HepG2 (cell line): ENCODE data around the gene QSOX2. TPM values are rescaled to one million over a fixed set of nuclear protein-coding genes. Genes with fewer than 3 reads are reported as not detected.

ENCODE experiments used
- ATAC-seq: fragments of 200-7000 bp; cut with Tn5 transposase; 3 replicates; pipeline ENCODE4 v1.9.1; 2020; ENCODE audit warnings: mild to moderate bottlenecking, moderate library complexity
- BruUV-seq: library from RNA; stranded (reverse); fragments of 400-500 nt; replicated peaks from 2 replicates; lab custom pipeline; 2021; lab: Mats Ljungman, UMichigan
- CTCF ChIA-PET: fragments of 300-600 bp; formaldehyde crosslinking; extraction: SDS; loops from one replicate; lab custom pipeline; 2021; ENCODE audit warnings: low total read pairs, inconsistent platforms, low intra/inter-chr PET ratio; lab: Yijun Ruan, JAX
- POLR2A ChIA-PET: fragments of 350-600 bp; sonication (Branson Sonifier 250); formaldehyde crosslinking; loops from one replicate; lab custom pipeline; 2020; ENCODE audit warnings: antibody characterized with exemption, inconsistent platforms; lab: Yijun Ruan, JAX
- DNase-seq: peaks from one replicate; pipeline ENCODE4 v3.0.0-alpha.2; 2015; ENCODE audit warnings: low spot score
- FAIRE-seq: peaks from 3 replicates; lab custom pipeline; 2011; peaks lifted over from hg19 to GRCh38; lab: Jason Lieb, UNC
- H2AFZ ChIP-seq: one replicate; pipeline ENCODE4 v1.6.1; 2011; ENCODE audit warnings: low read length, inconsistent platforms
- H3K27ac ChIP-seq: fragments of 300-600 bp; 3 replicates; pipeline ENCODE4 v1.8.0; 2011; ENCODE audit warnings: mixed run types, mild to moderate bottlenecking, mixed read lengths, low read length, inconsistent platforms; ENCODE audit not compliant: insufficient read depth; ENCODE audit errors: extremely low read length
- H3K27me3 ChIP-seq, 2 experiments: fragments of 200-600 bp in 1 of 2; 2 replicates in 1 of 2; 3 replicates in 1 of 2; pipeline versions ENCODE4 v1.6.0 to v1.8.0; 2011; ENCODE audit warnings: low read length in 2 of 2, mild to moderate bottlenecking in 2 of 2, moderate library complexity in 2 of 2, inconsistent platforms in 1 of 2; ENCODE audit not compliant: insufficient read depth in 2 of 2, control insufficient read depth in 1 of 2
- H3K36me3 ChIP-seq, 2 experiments: fragments of 200-600 bp in 1 of 2; replicated peaks in 1 of 2; 2 replicates in 1 of 2; 3 replicates in 1 of 2; pipeline versions ENCODE4 v1.5.1 to v1.8.0; 2011; ENCODE audit warnings: low read length in 2 of 2, inconsistent platforms in 1 of 2; ENCODE audit not compliant: insufficient read depth in 2 of 2, control insufficient read depth in 1 of 2
- H3K4me1 ChIP-seq: 2 replicates; pipeline ENCODE4 v1.5.1; 2012; ENCODE audit warnings: low read length, inconsistent platforms; ENCODE audit not compliant: insufficient read depth
- H3K4me2 ChIP-seq: 2 replicates; pipeline ENCODE4 v1.6.0; 2011; ENCODE audit warnings: low read depth, low read length, inconsistent platforms
- H3K4me3 ChIP-seq, 3 experiments: fragments of 200-600 bp in 1 of 3; sonication (generic), shearing (Covaris generic) in 1 of 3; replicated peaks in 1 of 3; 2 replicates each; pipeline ENCODE4 v1.5.1; 2011 to 2016; ENCODE audit warnings: low read length in 3 of 3, inconsistent platforms in 2 of 3, low read depth in 2 of 3, mild to moderate bottlenecking in 2 of 3, control low read depth in 1 of 3, mixed read lengths in 1 of 3; ENCODE audit not compliant: insufficient read depth in 1 of 3
- H3K79me2 ChIP-seq: one replicate; pipeline ENCODE4 v1.6.1; 2011; ENCODE audit warnings: low read length, inconsistent platforms; ENCODE audit not compliant: insufficient read depth
- H3K9ac ChIP-seq: 2 replicates; pipeline ENCODE4 v1.6.0; 2011; ENCODE audit warnings: mild to moderate bottlenecking, low read depth, low read length, inconsistent platforms; ENCODE audit not compliant: insufficient read depth
- H3K9me3 ChIP-seq: 2 replicates; pipeline ENCODE4 v1.5.1; 2012; ENCODE audit warnings: mild to moderate bottlenecking, low read length
- H4K20me1 ChIP-seq: 2 replicates; pipeline ENCODE4 v1.6.0; 2011; ENCODE audit warnings: inconsistent platforms, mild to moderate bottlenecking, low read length, moderate library complexity; ENCODE audit not compliant: insufficient read depth
- HCFC1 ChIP-seq: fragments of 150-350 bp; IDR thresholded peaks from 2 replicates; pipeline ENCODE4 v1.6.1; 2014; ENCODE audit warnings: low read depth, low read length
- IRX3 ChIP-seq: sonication (generic); formaldehyde crosslinking; IDR thresholded peaks from 2 replicates; pipeline ENCODE4 v1.8.1; 2023; ENCODE audit warnings: mild to moderate bottlenecking, low read depth, missing genetic modification reagents, borderline replicate concordance
- ZC3H4 ChIP-seq: sonication (generic); formaldehyde crosslinking; IDR thresholded peaks from 2 replicates; pipeline ENCODE4 v1.4.0; 2020; ENCODE audit warnings: missing genetic modification reagents, borderline replicate concordance
- ZNF577 ChIP-seq: sonication (generic); formaldehyde crosslinking; IDR thresholded peaks from 2 replicates; pipeline ENCODE4 v1.4.0; 2020; ENCODE audit warnings: mild to moderate bottlenecking, low read depth, missing genetic modification reagents, borderline replicate concordance
- ZZZ3 ChIP-seq: sonication (generic); formaldehyde crosslinking; IDR thresholded peaks from 2 replicates; pipeline ENCODE4 v1.4.0; 2020; ENCODE audit warnings: missing genetic modification reagents, mild to moderate bottlenecking, borderline replicate concordance
- WGBS: methylation state at CpG from one replicate; pipeline ENCODE4 v1.1.6; 2017; ENCODE audit warnings: low lambda C conversion rate; 5-methylcytosine and 5-hydroxymethylcytosine counted together
- in situ Hi-C: cut with HindIII; loops from 2 replicates; pipeline ENCODE4 v1.10.0; 2017; ENCODE audit warnings: low pct_unique_long_range_greater_than_20kb; ENCODE audit not compliant: extremely low pct_ligation_motif_present
- intact Hi-C: fragments of 100-400 bp; cut with micrococcal nuclease; formaldehyde crosslinking; loops from one replicate; pipeline ENCODE4 v1.10.0; 2022; ENCODE audit not compliant: unreplicated experiment
- polyA plus RNA-seq, 8 experiments: library from polyadenylated mRNA; depleted of rRNA in 3 of 8; stranded (reverse) in 7 of 8; unstranded in 1 of 8; fragments of >200 nt; fragmentation: Illumina TruSeq in 4 of 8; extraction: Trizol in 4 of 8; gene quantifications; 2 replicates each; pipeline versions ENCODE4 v1.2.1 to v1.2.3, GENCODE V29; 2011 to 2016; ENCODE audit warnings: low read depth in 4 of 8, missing spikeins in 1 of 8, mixed read lengths in 1 of 8; ENCODE audit not compliant: insufficient read depth in 1 of 8
- total RNA-seq, 5 experiments: library from RNA; depleted of rRNA; stranded (reverse); fragments of >200 nt; fragmentation: Illumina TruSeq; extraction: Trizol; gene quantifications; 2 replicates each; pipeline ENCODE4 v1.2.3, GENCODE V29; 2016; ENCODE audit warnings: low read depth in 1 of 5
- TF ChIP-seq, protein P1 (sequence below): sonication (generic); formaldehyde crosslinking; IDR thresholded peaks from 2 replicates; pipeline ENCODE4 v1.4.0; 2020; ENCODE audit warnings: missing genetic modification reagents
- TF ChIP-seq, protein P2 (sequence below): IDR thresholded peaks from 2 replicates; pipeline ENCODE4 v1.6.1; 2016; ENCODE audit warnings: missing compliant biosample characterization, missing genetic modification reagents, borderline replicate concordance

Gene QSOX2
- total and polyA plus RNA-seq, 2 of the 13 experiments (the other 11 are each of a cell fraction or from before 2014, with no cell fraction given) = 27.1 to 42.1 TPM

DNA sequence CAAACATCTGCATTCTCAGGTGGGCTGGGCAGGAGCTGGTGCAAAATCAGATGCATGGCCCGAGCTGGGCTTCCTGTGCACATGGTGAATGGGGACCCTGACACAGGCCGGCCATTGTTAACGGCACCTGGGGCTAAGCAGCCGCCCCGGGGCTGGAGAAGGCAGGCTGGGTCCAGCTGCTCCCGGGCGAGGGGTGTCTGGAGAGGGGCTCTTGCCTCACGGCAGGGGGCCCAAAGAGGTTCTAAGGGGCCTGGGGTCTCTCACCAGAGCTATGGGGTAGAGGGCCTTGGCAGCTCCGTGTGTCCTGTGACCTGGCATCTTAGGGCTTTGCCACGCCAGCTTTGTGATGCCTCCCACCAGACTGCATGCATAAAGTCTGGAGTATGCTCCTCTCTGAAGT, 5.1 kb upstream of the QSOX2 start:
- H3K27me3 ChIP-seq = peaks cover 16 to 85% of the 10 kb centered on the region in 2 experiments
- H3K4me2 ChIP-seq = peak overlapping the region; percentile 43
- ATAC-seq (no peak), FAIRE-seq (no peak), DNase-seq (no peak)
- TF ChIP-seq, protein P1, sequence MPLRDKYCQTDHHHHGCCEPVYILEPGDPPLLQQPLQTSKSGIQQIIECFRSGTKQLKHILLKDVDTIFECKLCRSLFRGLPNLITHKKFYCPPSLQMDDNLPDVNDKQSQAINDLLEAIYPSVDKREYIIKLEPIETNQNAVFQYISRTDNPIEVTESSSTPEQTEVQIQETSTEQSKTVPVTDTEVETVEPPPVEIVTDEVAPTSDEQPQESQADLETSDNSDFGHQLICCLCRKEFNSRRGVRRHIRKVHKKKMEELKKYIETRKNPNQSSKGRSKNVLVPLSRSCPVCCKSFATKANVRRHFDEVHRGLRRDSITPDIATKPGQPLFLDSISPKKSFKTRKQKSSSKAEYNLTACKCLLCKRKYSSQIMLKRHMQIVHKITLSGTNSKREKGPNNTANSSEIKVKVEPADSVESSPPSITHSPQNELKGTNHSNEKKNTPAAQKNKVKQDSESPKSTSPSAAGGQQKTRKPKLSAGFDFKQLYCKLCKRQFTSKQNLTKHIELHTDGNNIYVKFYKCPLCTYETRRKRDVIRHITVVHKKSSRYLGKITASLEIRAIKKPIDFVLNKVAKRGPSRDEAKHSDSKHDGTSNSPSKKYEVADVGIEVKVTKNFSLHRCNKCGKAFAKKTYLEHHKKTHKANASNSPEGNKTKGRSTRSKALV = 0 out of 2 replicates have a peak, but pooled peaks have one; percentile 6
- 0 out of 2 replicates have a peak, but pooled peaks have one; percentile 16 for TF ChIP-seq ZZZ3 (CRISPR knock-in tag)
- TF ChIP-seq ZNF577 (CRISPR knock-in tag) = no peak
- TF ChIP-seq ZC3H4 (CRISPR knock-in tag) = no peak
- no peak for TF ChIP-seq IRX3 (CRISPR knock-in tag)
- TF ChIP-seq, protein P2, sequence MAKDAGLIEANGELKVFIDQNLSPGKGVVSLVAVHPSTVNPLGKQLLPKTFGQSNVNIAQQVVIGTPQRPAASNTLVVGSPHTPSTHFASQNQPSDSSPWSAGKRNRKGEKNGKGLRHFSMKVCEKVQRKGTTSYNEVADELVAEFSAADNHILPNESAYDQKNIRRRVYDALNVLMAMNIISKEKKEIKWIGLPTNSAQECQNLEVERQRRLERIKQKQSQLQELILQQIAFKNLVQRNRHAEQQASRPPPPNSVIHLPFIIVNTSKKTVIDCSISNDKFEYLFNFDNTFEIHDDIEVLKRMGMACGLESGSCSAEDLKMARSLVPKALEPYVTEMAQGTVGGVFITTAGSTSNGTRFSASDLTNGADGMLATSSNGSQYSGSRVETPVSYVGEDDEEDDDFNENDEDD (CRISPR knock-in tag) = no peak
- TF ChIP-seq HCFC1 = no peak
- intact Hi-C loops (no loop called here), in situ Hi-C loops (loop anchor here (25.0 kb wide), 1 partner anchor 263 kb away; no protein-coding TSS in a partner anchor)
- H3K36me3 ChIP-seq = no peaks in the 10 kb centered on the region
- H3K4me3 ChIP-seq = peak overlapping the region in 1 of 3 experiments; percentile 40; a peak in 1 of 6 replicates
- no TSS peak for BruUV-seq
- H3K9ac ChIP-seq = no peak overlapping the region
- peaks cover 44% of the 10 kb centered on the region for H3K4me1 ChIP-seq
- H2AFZ ChIP-seq = no peak overlapping the region
- 7% methylated on average over 2 of the region's 10 CpGs for WGBS
- H4K20me1 ChIP-seq = no peaks in the 10 kb centered on the region
- H3K9me3 ChIP-seq = no peaks in the 10 kb centered on the region
- ChIA-PET CTCF (no interaction called here), POLR2A (interaction anchor here (1.1 kb wide), 1 partner anchor 81 kb away, joined by 3 read pairs; no protein-coding TSS in a partner anchor)
- H3K27ac ChIP-seq = no peak overlapping the region
- H3K79me2 ChIP-seq = no peaks in the 10 kb centered on the region
